Stimulated activated CD4-positive, alpha-beta T cell treated with anti-CD3 and anti-CD28 coated beads, Interleukin-15, amount 100 ng/mL, for 24 hours (primary cell): ENCODE measurements around the gene BBS9.

Source experiments
- DNase-seq: peaks from one replicate; pipeline ENCODE4 v3.0.0-alpha.2; 2020

BBS9 gene

DNA sequence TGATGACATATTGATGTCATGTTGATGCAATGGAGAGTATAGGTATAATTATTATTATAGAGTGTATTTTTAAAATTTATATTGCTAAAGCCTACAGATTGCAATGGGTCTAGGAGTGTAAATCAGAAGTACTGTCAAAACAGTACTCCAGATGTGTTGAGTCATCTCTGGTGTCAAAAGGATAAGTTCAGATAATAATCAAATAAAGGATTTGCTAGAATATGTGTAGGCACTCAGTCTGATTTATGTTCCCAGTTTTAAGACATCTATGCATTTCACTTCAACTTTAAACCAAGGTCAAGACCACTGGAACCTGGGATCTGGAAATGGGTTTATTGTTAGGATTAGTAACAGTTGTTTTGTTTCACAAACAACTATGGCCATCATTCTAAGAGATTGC, 433.6 kb downstream of the BBS9 start:
- DNase-seq: no peak

- DNase-seq: no peak
Measured at GRCh38 chr7:33563651-33564050, 434.3 kb downstream of the BBS9 start.

DNA sequence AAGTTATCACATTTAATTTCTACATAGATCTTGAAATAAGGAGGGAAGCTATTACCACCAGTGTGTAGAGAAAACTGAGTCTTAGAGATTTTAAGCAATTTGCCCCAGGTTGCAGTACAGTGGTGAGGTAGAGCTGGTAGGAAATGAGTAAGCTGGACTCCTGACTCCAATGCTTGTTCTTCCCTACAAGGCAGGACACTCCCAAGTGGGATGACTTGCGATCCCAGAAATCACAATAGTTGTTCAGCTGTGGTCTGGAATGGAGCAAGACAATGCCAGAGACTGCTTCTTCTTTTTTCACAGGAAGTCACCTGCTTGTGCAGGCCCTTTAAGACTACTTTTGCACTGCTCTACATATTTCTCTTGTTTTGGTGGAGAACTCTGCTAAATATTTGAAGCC, 448.8 kb downstream of the BBS9 start:
- no peak for DNase-seq

DNA sequence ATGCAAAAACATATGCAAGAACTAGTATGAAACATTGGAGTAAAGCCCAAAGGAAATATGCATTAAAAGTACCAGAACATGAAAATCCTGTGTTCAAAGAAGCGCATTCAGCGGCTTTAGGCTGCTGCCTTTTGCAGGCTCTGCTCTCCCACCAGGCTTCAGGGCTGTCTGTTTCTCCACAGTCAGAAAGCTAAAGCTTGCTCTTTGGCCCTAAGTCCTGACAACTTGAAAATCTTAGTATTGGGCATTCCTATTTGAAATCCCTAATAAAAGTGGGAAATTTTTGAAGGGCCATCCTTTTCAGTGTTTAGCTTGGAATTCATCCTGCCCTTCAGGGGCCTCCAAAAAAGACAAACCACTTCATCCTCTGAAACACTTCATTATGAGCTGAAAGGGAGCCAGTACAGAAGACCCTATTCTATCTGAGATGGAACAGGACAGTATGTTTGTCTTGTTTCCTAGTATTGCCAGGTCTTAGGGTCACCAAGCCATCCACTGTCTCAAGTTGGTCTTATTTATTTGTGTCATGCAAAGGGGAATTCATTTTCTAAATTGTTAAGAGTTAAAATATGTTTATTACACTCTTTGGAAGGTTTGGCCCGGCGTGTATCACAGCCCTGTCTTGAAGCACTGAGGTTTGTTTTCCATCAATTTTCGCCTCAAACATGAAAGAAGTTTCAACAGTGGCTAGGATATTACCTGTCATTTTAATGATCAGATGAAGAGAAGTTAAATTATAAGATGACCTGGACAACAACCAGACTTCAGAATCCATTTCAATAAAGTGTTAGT, 449.7 kb downstream of the BBS9 start:
- DNase-seq: no peak

DNA sequence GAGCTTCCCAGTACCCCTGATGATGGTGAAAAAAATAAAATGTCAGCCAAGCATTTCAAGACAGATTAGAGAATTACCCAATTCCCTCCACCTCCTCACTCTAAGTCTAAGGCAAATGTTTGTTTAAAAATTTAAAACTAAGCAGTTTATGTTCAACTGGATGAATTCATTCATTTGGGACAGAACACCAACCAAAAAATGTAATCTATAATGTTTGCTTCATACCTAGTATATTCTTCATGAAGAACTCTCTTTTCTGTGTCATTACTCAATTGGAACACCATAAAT, 450.3 kb downstream of the BBS9 start:
- DNase-seq: no peak

- DNase-seq: no peak
Measured at GRCh38 chr7:33581236-33581635, 451.9 kb downstream of the BBS9 start.

DNA sequence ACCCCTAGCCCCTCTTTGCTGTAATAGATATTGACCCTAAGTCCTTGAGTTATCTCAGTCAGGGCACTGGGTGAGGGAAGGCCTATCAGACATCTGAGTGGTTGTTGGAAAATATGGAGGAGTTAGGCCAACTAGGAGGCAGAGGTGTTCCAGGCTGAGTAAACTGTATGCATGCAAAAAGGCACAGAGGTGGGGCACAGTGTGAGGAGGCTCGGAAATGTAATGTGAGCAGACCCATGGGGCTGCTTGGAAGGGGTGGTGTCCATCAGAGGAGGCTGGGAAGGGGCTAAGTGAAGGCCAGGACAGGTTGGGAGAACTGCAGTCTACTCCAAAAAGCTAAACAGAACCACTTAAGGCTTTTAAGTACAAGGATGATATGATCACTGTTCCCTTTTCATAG, 452.7 kb downstream of the BBS9 start:
- DNase-seq: no peak

DNA sequence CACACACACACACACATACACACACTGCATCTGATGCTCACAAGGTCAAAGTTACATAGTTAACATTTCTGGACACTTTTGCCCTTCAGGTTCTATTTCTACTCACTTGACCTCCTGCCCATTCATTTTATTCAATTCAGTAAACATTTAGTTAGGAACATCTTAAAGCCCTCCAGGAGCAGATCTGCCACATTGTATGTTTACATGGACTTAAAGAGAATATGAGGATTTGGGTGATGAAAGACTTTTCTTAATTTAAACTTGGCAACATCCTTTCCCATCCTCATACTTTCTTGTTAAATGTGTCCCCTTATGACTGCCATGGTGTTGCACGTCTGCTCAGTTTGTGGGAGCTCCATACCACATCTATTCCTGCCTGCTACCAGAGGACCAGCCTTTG, 453.2 kb downstream of the BBS9 start:
- no peak for DNase-seq

- DNase-seq: no peak
Measured at GRCh38 chr7:33589911-33590310, 460.5 kb downstream of the BBS9 start.

- no peak for DNase-seq
Measured at GRCh38 chr7:33590916-33591315, 461.6 kb downstream of the BBS9 start.

DNA sequence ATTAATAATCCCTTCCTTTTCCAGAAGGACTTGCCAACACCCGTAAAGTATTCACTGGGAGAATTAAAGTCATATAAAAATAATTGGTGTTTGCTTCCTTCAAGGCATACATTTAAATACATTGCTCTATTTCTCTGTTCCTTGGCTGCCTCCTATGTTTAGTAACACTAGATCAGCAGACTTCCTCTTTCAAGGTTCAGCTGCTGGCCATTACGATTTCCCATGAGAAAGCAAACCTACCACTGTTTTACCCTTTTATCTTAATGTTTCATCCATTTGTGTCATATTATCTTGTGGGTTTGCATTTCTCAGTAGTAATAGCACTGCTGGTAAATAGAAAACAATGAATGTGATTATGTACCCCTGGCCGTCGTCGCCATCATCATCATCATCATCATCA, 462.1 kb downstream of the BBS9 start:
- no peak for DNase-seq

DNA sequence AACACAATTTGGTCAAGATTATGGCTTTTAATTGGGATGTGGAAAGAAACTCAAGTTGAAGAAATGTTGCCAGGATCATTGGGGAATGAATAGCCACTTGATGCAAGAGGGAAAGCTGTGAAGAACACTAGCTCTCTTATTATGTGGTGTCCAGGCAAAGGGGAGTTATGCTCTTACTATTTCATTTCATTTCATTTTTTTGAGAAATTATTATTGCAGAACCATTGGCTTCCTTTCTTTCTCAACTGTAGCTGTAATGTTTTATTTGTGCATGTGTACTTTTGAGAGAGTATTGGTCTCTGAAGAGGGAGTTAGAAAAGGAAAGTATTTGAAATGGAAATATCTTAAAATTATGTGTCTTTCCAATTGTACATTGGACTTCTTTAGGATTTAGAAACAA, 463.4 kb downstream of the BBS9 start:
- DNase-seq: no peak

- DNase-seq: no peak
Measured at GRCh38 chr7:33593611-33594010, 464.2 kb downstream of the BBS9 start.

- DNase-seq: no peak
Measured at GRCh38 chr7:33596686-33597085, 467.3 kb downstream of the BBS9 start.

DNA sequence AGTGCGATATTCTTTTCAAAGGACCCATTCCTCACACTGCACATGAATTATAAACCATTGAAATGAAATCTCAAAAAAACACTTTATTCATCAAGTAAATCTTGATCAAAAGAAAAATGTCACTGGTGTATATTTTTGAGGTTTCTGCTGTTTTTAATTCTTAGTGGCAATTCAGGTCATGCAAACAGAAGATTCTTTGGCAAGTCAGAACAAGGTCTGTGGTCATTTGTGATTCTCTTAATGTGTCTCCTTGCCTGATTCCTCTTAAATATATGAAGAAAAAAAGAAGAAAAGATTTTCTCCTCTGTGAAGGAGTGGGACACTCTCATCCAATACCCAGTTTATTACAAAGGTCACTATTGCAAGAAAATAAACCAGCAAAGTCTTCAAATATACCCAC, 467.8 kb downstream of the BBS9 start:
- no peak for DNase-seq

GRCh38 chr7:33601101-33601500, 471.7 kb downstream of the BBS9 start:
- DNase-seq: no peak

DNA sequence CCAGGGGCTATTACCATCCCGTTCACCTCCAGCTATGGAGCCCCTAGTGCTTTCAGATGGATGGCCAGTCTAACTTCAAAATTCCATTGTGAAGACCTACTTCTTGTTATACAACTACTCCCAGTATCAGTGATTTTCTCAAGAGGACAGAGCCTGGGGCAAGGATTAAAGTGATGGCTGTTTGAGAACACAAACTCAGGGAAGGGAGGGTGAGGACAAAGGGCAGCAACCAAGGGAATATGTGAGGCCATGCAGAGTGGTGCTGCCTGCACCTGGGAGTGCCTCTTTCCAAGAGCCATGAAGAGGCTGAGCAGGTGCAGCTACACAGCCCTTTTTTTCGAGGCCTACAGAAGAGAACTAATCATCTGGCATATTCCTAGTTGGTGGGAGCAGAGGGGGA, 472.5 kb downstream of the BBS9 start:
- no peak for DNase-seq

GRCh38 chr7:33604056-33604455, 474.7 kb downstream of the BBS9 start:
- no peak for DNase-seq

GRCh38 chr7:33610918-33611317, 481.6 kb downstream of the BBS9 start:
- DNase-seq: no peak

DNA sequence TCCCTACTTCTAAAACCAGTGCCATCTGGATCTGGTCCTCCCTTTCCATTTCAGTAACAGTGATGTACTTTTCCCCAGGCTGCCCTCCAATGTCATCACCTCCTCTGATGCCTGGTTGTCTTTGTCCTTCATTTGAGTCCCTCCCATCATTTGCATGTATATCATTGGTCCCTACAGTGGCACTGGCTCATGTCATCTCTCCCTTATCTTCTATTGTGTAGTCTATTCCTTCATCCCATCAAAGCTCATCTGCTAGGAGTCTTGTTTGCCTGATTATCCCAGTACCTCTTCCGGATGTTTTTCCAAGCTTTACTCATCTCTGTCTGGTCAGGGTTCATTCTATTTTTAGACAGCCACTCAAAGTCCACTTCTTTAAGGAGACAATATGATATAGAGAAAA, 483.1 kb downstream of the BBS9 start:
- no peak for DNase-seq

DNA sequence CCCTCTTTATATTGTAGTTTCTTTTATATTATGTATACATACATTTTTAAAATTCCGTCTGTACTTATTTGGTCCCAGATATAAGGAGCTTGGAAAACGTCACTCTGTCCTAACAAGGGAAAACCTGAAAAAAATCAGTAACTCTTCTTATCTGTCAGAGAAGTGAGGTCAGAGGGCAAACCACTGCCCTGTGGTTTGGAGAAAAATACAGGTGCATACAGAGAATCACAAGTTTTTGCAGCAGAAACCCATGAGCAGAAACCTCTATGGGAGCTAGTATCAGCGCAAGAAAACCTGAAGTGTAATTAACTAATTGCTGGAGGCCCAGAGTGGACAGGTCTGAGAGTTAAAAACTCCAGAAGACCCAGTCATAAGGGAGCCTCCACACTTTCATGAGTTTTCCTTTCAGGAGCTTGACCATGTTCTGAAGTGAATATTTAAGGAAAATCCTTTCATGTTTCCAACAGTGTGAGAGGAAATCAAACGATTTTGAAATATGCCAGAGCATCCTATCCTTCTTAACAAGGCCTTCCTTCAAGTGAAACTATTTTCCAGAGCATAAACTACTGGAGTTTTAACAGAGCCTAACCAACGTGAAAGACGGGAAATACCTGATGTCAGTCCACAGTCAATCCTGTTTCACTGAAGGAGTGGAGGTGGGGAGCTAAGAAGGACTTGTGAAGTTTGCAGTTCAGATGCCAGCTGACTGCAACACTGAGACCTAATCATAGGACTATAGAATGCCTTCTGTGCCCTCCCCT, 485.2 kb downstream of the BBS9 start:
- DNase-seq: no peak

GRCh38 chr7:33616752-33617151, 487.4 kb downstream of the BBS9 start:
- no peak for DNase-seq

DNA sequence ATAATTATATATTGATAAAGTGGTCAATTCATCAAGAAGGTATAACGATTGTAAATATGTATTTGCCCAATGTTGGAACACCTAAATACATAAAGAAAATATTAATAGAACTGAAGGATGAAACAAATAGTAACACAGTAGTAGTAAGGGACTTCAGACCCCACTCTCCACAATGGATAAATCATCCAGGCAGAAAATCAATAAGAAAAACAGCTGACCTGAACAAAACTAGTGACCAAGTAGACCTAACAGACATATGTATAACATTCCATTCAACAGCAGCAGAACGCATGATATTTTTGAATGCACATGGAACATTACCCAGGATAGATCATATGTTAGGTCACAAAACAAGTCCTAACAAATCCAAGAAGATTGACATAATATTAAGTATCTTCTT, 489.9 kb downstream of the BBS9 start:
- DNase-seq: no peak

GRCh38 chr7:33623267-33623666, 493.9 kb downstream of the BBS9 start:
- no peak for DNase-seq

DNA sequence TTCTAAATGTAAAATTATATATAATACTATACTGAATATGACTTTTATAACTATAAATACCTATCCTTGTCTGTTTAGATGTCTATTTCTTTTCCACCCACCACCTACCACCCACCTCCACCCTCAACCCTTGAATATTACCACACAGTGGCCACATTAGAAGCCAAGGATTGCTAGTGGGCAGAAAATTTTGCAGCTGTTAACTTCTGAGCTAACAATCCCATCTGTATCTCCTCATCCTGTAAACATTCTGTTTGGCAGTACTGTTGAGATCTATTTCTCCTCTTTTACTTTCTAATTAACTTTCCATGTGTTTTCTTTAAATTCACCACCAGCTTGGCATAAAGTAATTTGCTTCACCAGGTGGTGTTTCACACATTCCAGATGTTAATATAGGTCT, 494.9 kb downstream of the BBS9 start:
- DNase-seq: no peak
